Measurements from ENCODE around the gene ARSK. TPM values are rescaled to one million over a fixed set of nuclear protein-coding genes. Genes with fewer than 3 reads are reported as not detected.
A peak's percentile ranks its signal among the peaks of the same experiment; 100 is the strongest.

Gene ARSK
- 10 to 100 TPM; 11.0 to 19.9 (median 13.7) TPM for total RNA-seq

- Histone ChIP-seq H3K27me3 (no peaks in the 10 kb centered on the region), H3K4me1 (peaks cover 0 to 43% (median 17%) of the 10 kb centered on the region in 4 donors), H3K36me3 (peaks cover 0 to 7% (median 0%) of the 10 kb centered on the region in 3 donors), H3K9me3 (no peaks in the 10 kb centered on the region), H3K4me3 (peak within 1 kb of the TSS; percentile 55 to 88 (median 76)), H3K27ac (peak within 1 kb of the TSS; percentile 32 to 93 (median 86))
- peak; percentile 90 to 94 for DNase-seq (ENCODE audit: low spot score in 2 of 2)
- TF ChIP-seq CTCF (IDR thresholded peaks at IDR 0.05): peak; percentile 14 to 65 (median 42)
- peak; percentile 91 for TF ChIP-seq POLR2A (IDR thresholded peaks at IDR 0.05)
- peak; percentile 85 to 98 for TF ChIP-seq EP300 (IDR thresholded peaks at IDR 0.05)
- WGBS, 2 donors: 0 to 1% methylated on average over 45 to 63 of the region's 63 CpGs
These were observed at the start of gene ARSK, which contains the start of gene SKIC3 for GRCh38 chr5:95554647-95555548. TSS of gene ARSK (plus strand) at chr5:95555101. CDS start at chr5:95555279, 178 bp downstream. TSS of gene SKIC3 (minus strand) at chr5:95554977. CDS start at chr5:95547150, 7,827 bp downstream.

- H3K27me3 ChIP-seq: no peaks in the 10 kb centered on the region
- DNase-seq (ENCODE audit: low spot score in 2 of 2): no peak
- peaks cover 7 to 100% (median 18%) of the 10 kb centered on the region in 3 donors for H3K36me3 ChIP-seq
- WGBS, 2 donors: 51 to 56% methylated on average over 1 of the region's 1 CpG
- no peaks in the 10 kb centered on the region for H3K9me3 ChIP-seq
- no peaks in the 10 kb centered on the region for H3K4me1 ChIP-seq
- no peak overlapping the region for H3K27ac ChIP-seq
- H3K4me3 ChIP-seq: no peak overlapping the region
- TF ChIP-seq EP300 (IDR thresholded peaks at IDR 0.05): no peak
- no peak for TF ChIP-seq CTCF (IDR thresholded peaks at IDR 0.05)
These were observed 46.4 kb upstream of the ARSK start for GRCh38 chr5:95508550-95508949.

- no peak for DNase-seq (ENCODE audit: low spot score in 2 of 2)
- Histone ChIP-seq H3K4me3 (no peak overlapping the region), H3K36me3 (peaks cover 7 to 100% (median 19%) of the 10 kb centered on the region in 3 donors), H3K9me3 (no peaks in the 10 kb centered on the region), H3K4me1 (no peaks in the 10 kb centered on the region), H3K27me3 (no peaks in the 10 kb centered on the region), H3K27ac (no peak overlapping the region)
- TF ChIP-seq POLR2A (IDR thresholded peaks at IDR 0.05) (no peak), CTCF (IDR thresholded peaks at IDR 0.05) (no peak), EP300 (IDR thresholded peaks at IDR 0.05) (no peak)
- WGBS, 2 donors: 86 to 98% methylated on average over 1 of the region's 1 CpG
These were observed 43.3 kb upstream of the ARSK start for GRCh38 chr5:95511606-95512005.

DNA sequence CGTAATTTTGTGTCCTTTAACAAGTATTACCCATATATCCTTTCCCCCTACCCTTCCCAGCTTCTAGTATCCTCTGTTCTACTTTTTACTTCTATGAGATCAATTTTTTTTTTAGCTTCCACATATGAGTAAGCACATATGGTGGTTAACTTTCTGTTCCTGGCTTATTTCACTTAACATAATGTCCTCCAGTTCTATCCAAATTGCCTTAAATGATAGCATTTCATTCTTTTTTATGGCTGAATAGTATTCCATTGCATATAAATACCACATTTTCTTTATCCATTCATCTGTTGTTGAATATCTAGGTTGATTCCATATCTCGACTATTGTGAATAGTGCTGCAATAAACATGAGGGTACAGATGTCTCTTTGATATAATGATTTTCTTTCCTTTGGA lies 36.5 kb upstream of the ARSK start:
- Histone ChIP-seq H3K4me1 (no peaks in the 10 kb centered on the region), H3K36me3 (peaks cover 0 to 91% (median 2%) of the 10 kb centered on the region in 3 donors), H3K27me3 (no peaks in the 10 kb centered on the region), H3K4me3 (no peak overlapping the region), H3K27ac (no peak overlapping the region), H3K9me3 (no peaks in the 10 kb centered on the region)
- no peak for DNase-seq (ENCODE audit: low spot score in 2 of 2)
- 96 to 100% methylated on average over 2 of the region's 2 CpGs for WGBS, 2 donors
- no peak for TF ChIP-seq POLR2A (IDR thresholded peaks at IDR 0.05)
- no peak for TF ChIP-seq CTCF (IDR thresholded peaks at IDR 0.05)
- TF ChIP-seq EP300 (IDR thresholded peaks at IDR 0.05): no peak

DNA sequence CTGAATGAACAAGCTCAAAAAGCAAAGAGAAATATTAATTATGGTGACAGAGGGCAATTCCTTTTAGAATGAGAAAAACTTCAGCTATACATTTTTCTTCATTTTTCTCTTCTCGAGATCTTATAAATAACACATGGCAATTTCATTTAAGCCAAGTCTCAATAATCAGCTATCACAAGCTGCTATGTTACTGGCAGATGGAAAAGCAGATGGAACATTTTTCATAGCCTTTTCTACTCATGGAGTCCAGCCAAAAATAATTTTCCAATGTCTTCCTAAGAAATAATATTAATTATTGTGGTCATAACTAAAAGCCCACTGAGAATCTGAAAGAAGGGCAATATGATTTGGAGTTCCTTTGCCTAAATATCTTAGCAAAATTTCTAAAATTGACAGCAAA lies 35.8 kb upstream of the ARSK start:
- no peak for DNase-seq (ENCODE audit: low spot score in 2 of 2)
- Histone ChIP-seq H3K4me1 (no peaks in the 10 kb centered on the region), H3K4me3 (no peak overlapping the region), H3K27me3 (no peaks in the 10 kb centered on the region), H3K9me3 (no peaks in the 10 kb centered on the region), H3K27ac (no peak overlapping the region), H3K36me3 (peaks cover 0 to 91% (median 0%) of the 10 kb centered on the region in 3 donors)
- 59 to 61% methylated on average over 1 of the region's 1 CpG for WGBS, 2 donors
- TF ChIP-seq EP300 (IDR thresholded peaks at IDR 0.05) (no peak), CTCF (IDR thresholded peaks at IDR 0.05) (no peak), POLR2A (IDR thresholded peaks at IDR 0.05) (no peak)

Measured in tibial nerve (tissue), 4 donors.